CD4-positive, CD25-positive, alpha-beta regulatory T cell (primary cell): ENCODE measurements around the gene TMEM170A. TPM values are rescaled to one million over a fixed set of nuclear protein-coding genes. Genes with fewer than 3 reads are reported as not detected.
A peak's percentile ranks its signal among the peaks of the same experiment; 100 is the strongest.
"Not testable (repeated sequence)": the region's sequence is repeated elsewhere in the genome, so short reads cannot be mapped to it uniquely, and the experiment has no call there.

ENCODE experiments used
- ATAC-seq, 2 donors: fragments of 150-1000 bp; cut with Tn5 transposase; one replicate each; pipeline ENCODE4 v1.10.0; 2021; ENCODE audit warnings: low read depth in 2 of 2, moderate number of reproducible peaks in 2 of 2, moderate library complexity in 1 of 2
- DNase-seq, 3 donors: peaks; one replicate each; pipeline versions ENCODE4 v3.0.0 to v3.0.0-alpha.2; 2012 to 2022; ENCODE audit warnings: mixed read lengths in 1 of 3
- H3K27ac ChIP-seq: one replicate; pipeline ENCODE4 v1.7.0; 2013; ENCODE audit warnings: mild to moderate bottlenecking, low read length; ENCODE audit not compliant: insufficient read depth, poor library complexity, severe bottlenecking
- H3K27me3 ChIP-seq: one replicate; pipeline ENCODE4 v1.7.0; 2013; ENCODE audit warnings: low read length; ENCODE audit not compliant: control insufficient read depth, insufficient read depth
- H3K36me3 ChIP-seq: one replicate; pipeline ENCODE4 v1.7.0; 2013; ENCODE audit warnings: mild to moderate bottlenecking, low read length, moderate library complexity; ENCODE audit not compliant: control insufficient read depth, insufficient read depth
- H3K4me1 ChIP-seq: 2 replicates; pipeline ENCODE4 v1.7.0; 2013; ENCODE audit warnings: mild to moderate bottlenecking, low read length; ENCODE audit not compliant: insufficient read depth, control insufficient read depth, poor library complexity, severe bottlenecking
- H3K4me3 ChIP-seq: one replicate; pipeline ENCODE4 v1.7.0; 2013; ENCODE audit warnings: low read depth, mild to moderate bottlenecking, low read length, moderate library complexity
- H3K9me3 ChIP-seq, 2 experiments: 1 replicate in 1 of 2; 2 replicates in 1 of 2; pipeline ENCODE4 v1.7.0; 2013; ENCODE audit warnings: low read length in 2 of 2, mild to moderate bottlenecking in 1 of 2, moderate library complexity in 1 of 2; ENCODE audit not compliant: control insufficient read depth in 2 of 2
- H3K27ac Mint-ChIP-seq, 3 donors: one replicate each; pipeline ENCODE4 v1.8.0; 2020 to 2022; ENCODE audit warnings: mild to moderate bottlenecking in 3 of 3, mixed read lengths in 3 of 3, moderate library complexity in 2 of 3
- H3K27me3 Mint-ChIP-seq: one replicate; pipeline ENCODE4 v1.8.0; 2022; ENCODE audit warnings: mild to moderate bottlenecking, mixed read lengths
- H3K36me3 Mint-ChIP-seq: one replicate; pipeline ENCODE4 v1.8.0; 2020; ENCODE audit warnings: mixed read lengths
- H3K4me1 Mint-ChIP-seq, 4 donors: one replicate each; pipeline ENCODE4 v1.8.0; 2020 to 2022; ENCODE audit warnings: mixed read lengths in 4 of 4, mild to moderate bottlenecking in 1 of 4
- H3K4me3 Mint-ChIP-seq, 4 donors: one replicate each; pipeline ENCODE4 v1.8.0; 2020 to 2022; ENCODE audit warnings: mild to moderate bottlenecking in 4 of 4, mixed read lengths in 4 of 4, moderate library complexity in 3 of 4
- H3K9me3 Mint-ChIP-seq, 7 donors: one replicate each; pipeline ENCODE4 v1.8.0; 2020 to 2022; ENCODE audit warnings: mixed read lengths in 7 of 7, mild to moderate bottlenecking in 3 of 7, moderate library complexity in 2 of 7
- polyA plus RNA-seq, 4 donors: library from polyadenylated mRNA; unstranded; fragments of 300-500 nt; fragmentation: Illumina TruSeq; gene quantifications; one replicate each; pipeline ENCODE4 v1.2.3, GENCODE V29; 2021
- total RNA-seq: library from RNA; stranded (reverse); gene quantifications from one replicate; pipeline ENCODE4 v1.2.3, GENCODE V29; 2022

Gene TMEM170A
- total and polyA plus RNA-seq, 5 donors from 2014 or later = 34.8 to 45.1 (median 40.0) TPM

GRCh38 chr16:75466760-75467159 lies 2.3 kb upstream of the TMEM170A start:
- no peaks in the 10 kb centered on the region for H3K36me3 Mint-ChIP-seq
- H3K4me3 Mint-ChIP-seq = peak overlapping the region in 1 of 4 donors; percentile 34
- DNase-seq (no peak), ATAC-seq (no peak)
- Histone ChIP-seq H3K4me3 (no peak overlapping the region), H3K4me1 (peaks cover 19% of the 10 kb centered on the region), H3K27ac (no peak overlapping the region), H3K9me3 (no peaks in the 10 kb centered on the region), H3K27me3 (no peaks in the 10 kb centered on the region), H3K36me3 (no peaks in the 10 kb centered on the region)
- H3K27ac Mint-ChIP-seq = no peak overlapping the region
- H3K9me3 Mint-ChIP-seq = peaks cover 0 to 2% (median 0%) of the 10 kb centered on the region in 7 donors
- peaks cover 16 to 28% (median 21%) of the 10 kb centered on the region in 4 donors for H3K4me1 Mint-ChIP-seq
- H3K27me3 Mint-ChIP-seq = peaks cover 19% of the 10 kb centered on the region

DNA sequence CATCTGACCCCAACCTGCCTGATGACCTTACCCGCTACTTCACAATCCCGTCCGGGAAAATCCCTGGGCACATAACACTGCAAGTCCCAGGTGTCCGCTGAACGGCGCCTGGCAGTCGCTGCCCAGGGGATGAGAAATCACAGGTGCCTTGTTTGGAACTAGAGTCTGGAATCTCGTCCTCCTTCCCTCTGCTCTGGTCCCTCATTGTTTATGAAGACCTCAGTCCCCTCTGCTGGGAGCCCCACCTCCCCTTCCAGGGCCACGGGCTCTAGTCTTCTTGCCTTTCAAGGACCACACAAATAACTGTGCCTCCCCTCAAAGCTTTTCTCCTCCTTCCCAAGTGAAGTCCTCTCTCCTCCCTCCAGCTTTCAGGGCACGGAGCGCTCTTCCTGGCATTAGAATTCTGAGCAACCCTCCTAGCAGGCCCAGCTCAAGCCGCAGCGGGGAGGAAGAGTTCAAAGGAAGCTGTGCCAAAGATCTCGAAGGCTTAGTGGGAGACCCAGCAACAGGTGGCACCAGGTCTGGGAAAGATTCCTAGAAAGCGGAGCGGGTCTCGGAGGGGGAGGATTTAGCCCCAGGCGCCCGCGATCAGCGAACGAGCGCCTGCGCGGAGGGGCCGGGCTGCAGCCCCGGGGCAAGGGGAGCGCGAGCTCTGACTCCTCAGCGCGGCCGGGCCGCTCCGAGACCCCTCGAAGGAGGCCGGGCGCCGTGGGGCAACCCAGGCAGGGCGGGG lies 934 bp downstream of the TMEM170A start:
- H3K9me3 ChIP-seq, H3K27me3 ChIP-seq, DNase-seq, H3K36me3 ChIP-seq, H3K36me3 Mint-ChIP-seq, H3K9me3 Mint-ChIP-seq, ATAC-seq: not testable (repeated sequence)
- H3K27ac Mint-ChIP-seq = peak overlapping the region; percentile 95 to 96 (median 96)
- H3K4me3 Mint-ChIP-seq = peak overlapping the region; percentile 92 to 96 (median 94)
- H3K27ac ChIP-seq = peak overlapping the region; percentile 98
- peak overlapping the region; percentile 84 for H3K4me3 ChIP-seq
- H3K27me3 Mint-ChIP-seq = peaks cover 13% of the 10 kb centered on the region
- H3K4me1 Mint-ChIP-seq = peaks cover 24 to 59% (median 42%) of the 10 kb centered on the region in 4 donors
- peaks cover 35% of the 10 kb centered on the region for H3K4me1 ChIP-seq

DNA sequence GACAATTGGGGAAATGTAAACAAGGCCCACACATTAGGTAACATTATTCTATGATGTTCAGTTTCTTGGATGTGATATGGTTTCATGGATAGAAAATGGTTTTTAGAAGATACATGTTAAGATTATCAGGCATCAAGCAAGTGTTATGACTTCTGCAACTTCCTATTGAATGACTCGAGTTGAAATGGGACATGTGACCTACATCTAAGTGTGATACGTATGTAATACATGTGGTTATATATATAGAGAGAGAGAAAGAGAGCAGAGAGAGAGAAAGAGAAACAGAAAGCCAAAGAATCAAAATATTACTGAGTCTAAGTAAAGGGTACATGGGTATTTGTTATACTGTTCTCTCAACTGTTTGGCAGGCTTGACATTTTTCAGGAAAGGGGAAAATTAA lies 1.7 kb downstream of the TMEM170A start:
- peak; percentile 9 to 13 for ATAC-seq
- H3K9me3 Mint-ChIP-seq = peaks cover 0 to 2% (median 0%) of the 10 kb centered on the region in 7 donors

DNA sequence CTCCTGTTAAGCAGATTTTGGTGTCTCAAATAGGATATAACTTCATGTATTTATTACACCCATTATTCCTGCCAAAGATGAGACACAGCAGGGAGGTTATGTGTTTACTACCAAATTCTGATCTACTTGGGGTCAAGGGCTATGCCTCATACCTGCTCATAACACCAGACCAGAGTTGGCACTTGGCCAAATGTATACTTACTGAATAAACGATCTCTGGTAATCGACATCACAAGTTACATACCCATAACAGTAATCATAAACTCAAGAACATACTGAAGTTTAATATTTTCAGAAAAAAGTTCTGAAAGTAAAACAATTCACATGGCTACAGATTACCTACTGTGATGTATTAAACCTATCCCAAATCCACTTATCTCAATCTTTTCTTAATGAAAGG lies 2.9 kb downstream of the TMEM170A start:
- Mint-ChIP-seq H3K27ac (peak overlapping the region in 2 of 3 donors; percentile 33 to 95), H3K27me3 (peaks cover 8% of the 10 kb centered on the region), H3K9me3 (peaks cover 0 to 2% (median 0%) of the 10 kb centered on the region in 7 donors), H3K36me3 (peaks cover 10% of the 10 kb centered on the region), H3K4me3 (peak overlapping the region in 3 of 4 donors; percentile 26 to 94 (median 92)), H3K4me1 (peaks cover 30 to 77% (median 51%) of the 10 kb centered on the region in 4 donors)
- DNase-seq = no peak
- H3K36me3 ChIP-seq = peaks cover 4% of the 10 kb centered on the region
- no peaks in the 10 kb centered on the region for H3K9me3 ChIP-seq
- H3K27ac ChIP-seq = peak overlapping the region; percentile 98
- H3K27me3 ChIP-seq = no peaks in the 10 kb centered on the region
- H3K4me1 ChIP-seq = peaks cover 35% of the 10 kb centered on the region
- peak overlapping the region; percentile 54 for H3K4me3 ChIP-seq
- ATAC-seq = no peak

More for the DNA sequence above, 1.7 kb downstream of the TMEM170A start:
- Histone ChIP-seq H3K4me1 (peaks cover 35% of the 10 kb centered on the region), H3K9me3 (no peaks in the 10 kb centered on the region), H3K4me3 (peak overlapping the region; percentile 84), H3K27me3 (no peaks in the 10 kb centered on the region), H3K36me3 (no peaks in the 10 kb centered on the region), H3K27ac (peak overlapping the region; percentile 98)
- DNase-seq = peak in 2 of 3 donors; percentile 63 to 78
- Mint-ChIP-seq H3K27me3 (peaks cover 13% of the 10 kb centered on the region), H3K27ac (peak overlapping the region; percentile 95 to 96 (median 96)), H3K4me3 (peak overlapping the region; percentile 92 to 96 (median 94)), H3K36me3 (peaks cover 10% of the 10 kb centered on the region), H3K4me1 (peaks cover 30 to 66% (median 45%) of the 10 kb centered on the region in 4 donors)

DNA sequence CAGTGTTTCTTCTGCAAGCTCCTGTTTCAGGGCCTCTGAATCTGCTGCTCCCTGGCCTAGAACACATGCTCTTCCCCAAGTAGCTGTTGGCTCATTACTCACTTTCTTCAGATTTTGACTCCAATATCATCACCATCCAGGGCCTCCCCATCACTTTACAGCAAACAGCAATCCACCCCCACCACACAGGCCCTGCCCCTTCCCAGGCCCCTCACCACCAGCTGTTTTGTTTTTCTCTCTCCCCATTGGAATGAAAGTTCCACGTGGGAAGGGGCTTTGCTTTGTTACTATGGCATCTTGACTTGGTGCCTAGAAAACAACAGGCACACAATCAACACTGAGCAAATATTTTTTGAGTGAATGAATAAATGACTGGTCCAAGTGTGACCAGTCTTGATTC lies 4.0 kb downstream of the TMEM170A start:
- Histone ChIP-seq H3K27ac (no peak overlapping the region), H3K4me1 (peaks cover 35% of the 10 kb centered on the region), H3K4me3 (peak overlapping the region; percentile 37), H3K36me3 (peaks cover 4% of the 10 kb centered on the region), H3K9me3 (no peaks in the 10 kb centered on the region), H3K27me3 (no peaks in the 10 kb centered on the region)
- H3K4me1 Mint-ChIP-seq = peaks cover 30 to 85% (median 58%) of the 10 kb centered on the region in 4 donors
- DNase-seq = no peak
- peak overlapping the region in 3 of 4 donors; percentile 5 to 94 (median 50) for H3K4me3 Mint-ChIP-seq
- H3K27me3 Mint-ChIP-seq = peaks cover 8% of the 10 kb centered on the region
- ATAC-seq = no peak
- peaks cover 10% of the 10 kb centered on the region for H3K36me3 Mint-ChIP-seq
- H3K27ac Mint-ChIP-seq = peak overlapping the region; percentile 35 to 95 (median 82)
- H3K9me3 Mint-ChIP-seq = peaks cover 0 to 2% (median 0%) of the 10 kb centered on the region in 7 donors

DNA sequence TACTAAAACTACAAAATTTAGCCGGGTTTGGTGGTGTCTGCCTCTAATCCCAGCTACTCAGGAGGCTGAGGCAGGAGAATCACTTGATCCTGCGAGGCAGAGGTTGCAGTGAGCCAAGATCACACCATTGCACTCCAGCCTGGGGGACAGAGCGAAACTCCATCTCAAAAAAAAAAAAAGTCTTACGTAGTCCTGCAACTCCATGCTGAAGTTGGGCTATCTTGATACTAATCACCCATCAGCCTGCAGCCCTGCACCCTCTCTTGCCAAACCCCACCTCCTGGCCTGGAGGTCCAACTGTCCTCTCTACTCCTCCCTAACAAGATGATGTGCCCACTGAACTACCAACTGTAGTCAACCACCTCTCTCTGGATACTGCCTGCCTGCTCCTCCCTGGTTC lies 4.8 kb downstream of the TMEM170A start:
- H3K27ac Mint-ChIP-seq = peak overlapping the region in 2 of 3 donors; percentile 48 to 82
- peaks cover 0 to 2% (median 0%) of the 10 kb centered on the region in 7 donors for H3K9me3 Mint-ChIP-seq
- DNase-seq = no peak
- ATAC-seq = no peak
- Histone ChIP-seq H3K36me3 (peaks cover 4% of the 10 kb centered on the region), H3K27ac (no peak overlapping the region), H3K4me3 (no peak overlapping the region), H3K9me3 (no peaks in the 10 kb centered on the region), H3K27me3 (no peaks in the 10 kb centered on the region), H3K4me1 (peaks cover 35% of the 10 kb centered on the region)
- H3K27me3 Mint-ChIP-seq = peaks cover 5% of the 10 kb centered on the region
- peaks cover 26 to 89% (median 57%) of the 10 kb centered on the region in 4 donors for H3K4me1 Mint-ChIP-seq
- H3K36me3 Mint-ChIP-seq = peaks cover 10% of the 10 kb centered on the region
- H3K4me3 Mint-ChIP-seq = no peak overlapping the region

GRCh38 chr16:75458439-75458838 lies 6.0 kb downstream of the TMEM170A start:
- H3K27me3 Mint-ChIP-seq = peaks cover 4% of the 10 kb centered on the region
- peak overlapping the region in 1 of 4 donors; percentile 20 for H3K4me3 Mint-ChIP-seq
- Histone ChIP-seq H3K36me3 (peaks cover 4% of the 10 kb centered on the region), H3K4me1 (peaks cover 37% of the 10 kb centered on the region), H3K9me3 (no peaks in the 10 kb centered on the region), H3K27ac (no peak overlapping the region), H3K4me3 (no peak overlapping the region), H3K27me3 (no peaks in the 10 kb centered on the region)
- peaks cover 10% of the 10 kb centered on the region for H3K36me3 Mint-ChIP-seq
- DNase-seq = no peak
- peaks cover 31 to 96% (median 62%) of the 10 kb centered on the region in 4 donors for H3K4me1 Mint-ChIP-seq
- no peak overlapping the region for H3K27ac Mint-ChIP-seq
- no peak for ATAC-seq
- H3K9me3 Mint-ChIP-seq = peaks cover 0 to 2% (median 0%) of the 10 kb centered on the region in 7 donors
